Sciatic nerve (tissue), 2 donors: ENCODE results near the gene ANKRD33. TPM values are rescaled to one million over a fixed set of nuclear protein-coding genes. Genes with fewer than 3 reads are reported as not detected.
A peak's percentile ranks its signal among the peaks of the same experiment; 100 is the strongest.

Source experiments
- ATAC-seq: fragments of 200-7000 bp; cut with Tn5 transposase; one replicate; pipeline ENCODE4 v1.9.1; 2020; ENCODE audit warnings: mild to moderate bottlenecking, moderate library complexity
- DNase-seq: peaks from one replicate; pipeline ENCODE4 v3.0.0-alpha.2; 2020; ENCODE audit warnings: low spot score
- intact Hi-C: fragments of 100-400 bp; cut with DNase I; formaldehyde crosslinking; loops from one replicate; pipeline ENCODE4 v1.14.2; 2022
- total RNA-seq: library from RNA; stranded (reverse); fragmentation: NEBNext Ultra II Directional; extraction: Animal tissue kit (Norgen Biotek cat#: 25700); gene quantifications from one replicate; pipeline ENCODE4 v1.2.1, GENCODE V29; 2021
- donor health status: DM: no; HTN: no; CAD: no.
- donor health status: DM: no; HTN: no; CAD: no.

The ANKRD33 gene
- total RNA-seq, 1 donor from 2014 or later, result 0.76 TPM

DNA sequence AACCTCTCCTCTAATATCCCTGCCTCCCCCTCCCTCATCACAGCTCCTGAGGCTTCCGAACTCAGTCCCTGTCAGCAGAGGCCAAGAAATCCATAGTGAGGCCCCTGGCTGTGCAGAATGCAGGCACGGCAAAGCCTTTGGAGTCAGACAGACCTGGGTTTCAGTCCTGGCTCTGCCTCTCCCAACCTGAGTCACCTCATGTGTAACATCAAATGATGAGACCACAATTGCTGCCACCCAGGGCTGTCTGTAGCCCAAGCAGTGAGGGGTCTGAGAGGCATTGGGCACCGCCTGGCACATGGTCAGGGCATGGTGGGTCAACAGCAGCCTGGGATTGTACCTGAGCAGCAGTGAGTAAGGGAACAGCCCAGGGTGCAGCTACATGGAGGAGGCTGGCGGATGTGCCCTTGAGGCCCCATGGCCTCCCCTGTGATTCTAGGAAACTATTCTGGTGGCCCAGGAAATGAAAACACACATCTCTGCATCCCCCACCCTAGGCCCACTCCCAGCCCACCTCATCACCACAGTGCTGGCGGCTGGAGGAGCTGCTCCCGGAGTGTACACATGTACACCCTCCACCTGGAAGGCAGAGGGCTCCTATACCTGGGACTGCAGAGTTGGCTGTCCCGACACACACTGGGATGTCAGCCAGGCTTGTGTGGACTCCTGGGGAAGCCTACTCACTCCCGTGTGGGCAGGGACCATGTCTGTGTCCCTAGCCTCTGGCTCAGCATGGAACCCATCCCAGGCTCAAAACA, 7.7 kb downstream of the ANKRD33 start:
- intact Hi-C loops, result no loop called here
- DNase-seq (no peak), ATAC-seq (no peak)

DNA sequence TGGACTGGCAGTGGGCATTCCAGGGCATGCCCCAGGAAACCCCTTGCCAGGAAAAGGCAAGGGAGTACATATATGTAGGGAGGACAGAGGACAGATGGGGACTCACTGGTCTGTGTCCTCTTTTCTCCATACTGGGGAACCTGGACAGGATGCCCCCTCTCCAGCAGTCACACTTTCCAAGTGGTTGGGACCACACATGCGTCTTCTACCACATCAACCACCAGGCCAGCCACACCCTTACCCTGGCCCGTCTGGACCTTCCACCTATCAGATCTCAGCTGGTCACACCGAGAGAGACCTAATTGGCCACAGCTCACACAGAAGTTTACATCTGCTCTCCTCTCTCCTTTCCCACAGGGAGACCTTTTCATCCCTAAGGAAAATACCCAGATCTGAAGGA, 8.3 kb downstream of the ANKRD33 start:
- intact Hi-C loops, result no loop called here
- DNase-seq (no peak), ATAC-seq (no peak)

DNA sequence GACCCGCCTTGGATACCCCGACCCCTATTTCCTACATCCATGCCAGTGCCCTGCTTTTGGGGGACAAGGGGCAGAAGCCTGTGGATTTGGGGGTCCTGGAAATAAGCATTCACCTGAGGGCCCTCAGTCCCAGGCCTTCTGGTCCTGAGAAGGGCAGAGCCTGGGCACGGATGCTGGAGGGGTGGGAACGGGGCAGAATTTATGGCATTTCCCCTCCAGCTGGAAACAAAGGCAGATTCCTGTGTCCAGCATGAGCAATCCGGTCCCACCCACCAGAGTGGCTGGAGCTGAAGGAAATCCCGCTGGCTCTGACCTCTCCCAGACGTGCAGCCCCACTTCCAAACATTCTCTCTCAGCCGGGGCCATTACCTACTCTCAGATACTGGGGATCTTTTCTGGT, 9.3 kb downstream of the ANKRD33 start:
- intact Hi-C loops, result no loop called here
- ATAC-seq, result no peak
- DNase-seq, result no peak

DNA sequence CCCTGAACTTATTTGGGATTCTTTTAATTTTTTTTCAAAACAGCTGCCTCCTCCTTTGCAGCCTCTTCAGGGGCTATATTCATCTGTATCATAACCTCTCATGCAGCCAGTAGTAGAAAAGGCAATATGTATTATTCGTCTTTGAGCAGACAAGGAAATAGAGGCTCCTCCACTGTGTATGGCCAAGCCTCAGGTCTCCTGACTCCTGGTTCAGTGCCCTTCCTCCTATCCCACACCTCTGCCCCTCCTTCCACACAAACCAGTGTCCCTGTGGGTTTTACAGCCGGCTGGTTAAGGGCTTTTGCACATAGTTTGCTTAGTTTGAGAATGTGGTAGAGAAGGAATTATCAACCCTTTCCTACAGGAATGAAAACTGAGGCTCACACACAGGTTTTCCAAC, 10.6 kb downstream of the ANKRD33 start:
- no peak for DNase-seq
- intact Hi-C loops, result no loop called here

DNA sequence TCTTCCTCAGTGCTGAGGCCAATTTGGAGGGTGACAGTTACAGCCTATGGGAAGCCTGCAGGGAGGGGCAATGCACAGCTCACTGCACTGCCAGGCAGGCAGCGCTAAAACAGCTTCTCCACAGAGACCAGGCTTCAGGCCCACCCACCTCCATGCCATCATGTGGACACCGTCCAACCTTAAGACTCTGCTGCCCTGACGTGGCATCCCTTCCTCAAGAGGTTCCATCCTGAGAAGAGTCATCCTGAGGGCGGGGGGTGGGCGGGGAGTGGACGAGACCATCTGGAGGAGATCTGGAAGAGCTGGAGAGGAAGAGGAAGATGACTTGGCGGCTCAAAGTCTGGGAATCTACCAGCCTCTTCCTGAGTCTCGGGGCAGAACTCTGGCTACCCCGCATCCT, 11.0 kb downstream of the ANKRD33 start:
- DNase-seq (no peak), ATAC-seq (no peak)
- intact Hi-C loops, result no loop called here

More for the DNA sequence above, 10.6 kb downstream of the ANKRD33 start:
- no peak for ATAC-seq

DNA sequence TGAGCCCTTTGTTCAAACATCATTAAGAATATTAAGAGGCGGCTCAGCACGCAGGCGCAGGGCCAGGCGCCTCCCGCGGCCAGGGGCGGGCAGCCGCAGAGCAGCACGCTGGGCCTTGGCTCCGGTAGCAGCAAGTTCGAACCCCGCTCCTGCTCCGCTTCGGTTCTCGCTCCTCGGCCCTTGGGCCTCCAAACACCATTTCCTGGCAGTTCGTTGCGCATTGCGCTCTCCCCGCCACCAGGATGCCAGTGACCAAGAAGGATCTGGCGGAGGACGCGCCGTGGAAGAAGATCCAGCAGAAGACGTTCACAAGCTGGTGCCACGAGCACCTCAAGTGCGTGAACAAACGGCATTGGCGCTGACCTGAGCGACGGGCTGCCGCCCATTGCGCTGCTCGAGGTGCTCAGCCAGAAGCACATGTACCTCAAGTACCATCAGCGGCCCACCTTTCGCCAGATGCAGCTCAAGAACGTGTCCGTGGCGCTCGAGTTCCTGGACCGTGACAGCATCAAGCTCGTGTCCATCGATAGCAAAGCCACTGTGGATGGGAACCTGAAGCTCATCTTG, 12.5 kb downstream of the ANKRD33 start:
- DNase-seq (peak; percentile 53), ATAC-seq (no peak)
- intact Hi-C loops, result no loop called here

DNA sequence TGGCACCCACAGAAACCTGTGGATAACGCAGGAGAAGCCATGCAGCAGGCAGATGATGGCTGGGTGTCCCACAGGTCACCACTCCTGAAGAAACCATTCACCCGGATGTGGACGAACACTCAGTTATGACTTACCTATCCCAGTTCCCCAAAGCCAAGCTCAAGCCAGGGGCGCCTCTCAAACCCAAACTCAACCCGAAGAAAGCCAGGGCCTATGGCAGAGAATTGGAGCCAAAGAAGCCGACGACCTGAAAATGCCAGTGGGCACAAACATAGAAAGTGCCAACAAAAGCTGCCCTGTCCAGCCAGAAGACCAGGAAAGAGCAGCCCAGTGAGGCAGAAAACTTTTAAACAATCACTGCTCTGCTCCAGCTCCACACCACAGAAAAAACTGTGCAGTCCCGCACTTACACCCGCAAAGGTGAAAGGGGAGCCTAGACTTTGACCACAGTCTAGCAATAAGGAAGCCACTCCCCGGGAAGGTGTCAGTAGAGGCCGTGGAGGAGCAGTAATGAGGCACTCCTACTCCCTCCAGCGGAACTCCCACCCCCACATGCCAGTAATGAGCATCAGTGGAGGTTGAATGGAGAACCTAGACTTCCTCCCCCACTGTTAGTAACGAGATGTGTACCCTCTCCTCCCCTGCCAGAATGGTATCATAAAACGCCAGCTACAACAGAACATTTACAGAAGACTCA, 13.4 kb downstream of the ANKRD33 start:
- intact Hi-C loops, result no loop called here
- DNase-seq, result peak; percentile 30
- ATAC-seq, result no peak

DNA sequence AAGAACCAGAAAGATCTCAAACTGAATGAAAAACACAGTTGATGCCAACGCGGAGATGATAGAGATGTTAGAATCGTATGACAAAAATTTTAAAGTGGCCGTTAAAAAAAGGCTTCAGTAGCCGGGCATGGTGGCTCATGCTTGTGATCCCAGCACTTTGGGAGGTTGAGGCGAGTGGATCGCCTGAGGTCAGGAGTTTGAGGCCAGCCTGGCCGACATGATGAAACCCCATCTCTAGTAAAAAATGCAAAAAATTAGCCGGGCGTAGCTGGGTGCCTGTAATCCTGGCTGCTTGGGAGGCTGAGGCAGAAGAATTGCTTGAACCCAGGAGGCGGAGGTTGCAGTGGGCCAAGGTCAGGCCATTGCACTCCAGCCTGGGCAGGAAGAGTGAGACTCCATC, 14.0 kb downstream of the ANKRD33 start:
- DNase-seq, result peak; percentile 21
- no peak for ATAC-seq
- intact Hi-C loops, result no loop called here

DNA sequence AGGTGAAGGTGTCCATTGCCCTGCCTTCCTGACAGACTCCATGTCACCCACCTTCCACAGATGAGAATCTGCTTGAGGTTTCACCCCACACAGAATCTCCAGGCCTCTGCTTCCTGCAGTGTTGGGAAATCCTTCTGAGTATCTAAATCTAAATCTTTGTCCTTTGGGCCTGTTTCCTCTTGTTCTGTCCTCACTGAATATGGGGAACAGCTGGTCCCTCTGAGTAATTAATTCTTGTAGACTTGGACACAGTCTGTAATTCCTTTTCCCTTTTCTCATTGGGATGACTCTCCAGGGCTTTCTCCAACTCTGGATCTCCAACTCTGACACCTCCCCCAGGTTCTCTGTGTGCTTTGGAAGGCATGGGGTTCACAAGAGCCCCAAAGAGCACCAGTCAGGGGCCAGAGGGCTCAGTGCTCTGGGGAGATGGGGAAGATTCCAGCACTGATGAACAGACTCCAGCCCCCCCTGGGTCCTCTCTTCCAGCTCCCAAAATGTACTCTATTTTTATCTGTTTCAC, 17.1 kb downstream of the ANKRD33 start:
- intact Hi-C loops, result no loop called here
- no peak for DNase-seq
- ATAC-seq, result peak; percentile 50

DNA sequence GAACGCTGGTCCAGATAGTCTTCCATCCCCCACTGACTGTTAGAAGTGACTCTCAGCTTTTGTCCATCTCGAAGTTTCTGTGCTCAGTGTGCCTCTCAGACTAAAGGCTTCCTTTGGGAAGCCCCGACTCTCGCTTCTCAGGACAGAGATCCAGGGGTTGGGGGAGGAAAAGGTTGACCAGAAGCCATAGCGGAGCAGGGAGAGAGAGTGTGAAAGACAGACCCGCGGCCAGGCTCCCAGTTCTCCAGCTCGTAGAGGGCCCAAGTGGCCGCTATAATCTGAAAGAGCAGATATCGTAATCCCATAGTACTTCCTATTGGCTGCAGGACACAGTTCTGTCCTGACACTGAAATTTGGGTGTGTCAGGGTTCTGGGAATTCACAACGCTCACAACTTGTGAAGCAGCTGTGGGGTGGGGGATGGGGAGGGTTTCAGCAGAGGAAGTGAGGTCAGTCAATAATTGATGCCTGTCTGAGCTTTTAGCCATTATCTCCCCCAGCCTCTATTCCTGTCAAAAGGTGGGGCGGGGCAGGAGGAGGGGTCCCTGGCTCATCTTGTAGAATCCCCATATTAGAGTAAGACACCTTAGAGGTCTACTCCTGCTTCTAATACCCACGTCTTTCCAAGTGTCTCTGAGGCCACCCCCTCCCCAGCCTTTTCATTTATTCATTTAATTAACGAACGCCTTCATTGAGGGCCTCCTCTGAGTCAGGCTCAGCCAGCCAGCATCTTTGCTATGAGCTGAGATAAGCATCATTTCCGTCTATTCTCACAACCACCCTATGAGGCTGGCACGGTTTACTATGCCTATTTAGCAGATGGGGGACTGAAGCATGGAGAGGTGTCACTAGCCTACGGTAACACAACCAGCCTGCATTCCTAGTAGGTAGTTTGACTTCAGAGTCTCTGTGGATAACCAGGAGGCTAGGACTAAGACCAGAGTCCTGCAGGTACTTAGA, 17.8 kb downstream of the ANKRD33 start:
- intact Hi-C loops, result no loop called here
- DNase-seq (peak; percentile 78), ATAC-seq (peak; percentile 87)

DNA sequence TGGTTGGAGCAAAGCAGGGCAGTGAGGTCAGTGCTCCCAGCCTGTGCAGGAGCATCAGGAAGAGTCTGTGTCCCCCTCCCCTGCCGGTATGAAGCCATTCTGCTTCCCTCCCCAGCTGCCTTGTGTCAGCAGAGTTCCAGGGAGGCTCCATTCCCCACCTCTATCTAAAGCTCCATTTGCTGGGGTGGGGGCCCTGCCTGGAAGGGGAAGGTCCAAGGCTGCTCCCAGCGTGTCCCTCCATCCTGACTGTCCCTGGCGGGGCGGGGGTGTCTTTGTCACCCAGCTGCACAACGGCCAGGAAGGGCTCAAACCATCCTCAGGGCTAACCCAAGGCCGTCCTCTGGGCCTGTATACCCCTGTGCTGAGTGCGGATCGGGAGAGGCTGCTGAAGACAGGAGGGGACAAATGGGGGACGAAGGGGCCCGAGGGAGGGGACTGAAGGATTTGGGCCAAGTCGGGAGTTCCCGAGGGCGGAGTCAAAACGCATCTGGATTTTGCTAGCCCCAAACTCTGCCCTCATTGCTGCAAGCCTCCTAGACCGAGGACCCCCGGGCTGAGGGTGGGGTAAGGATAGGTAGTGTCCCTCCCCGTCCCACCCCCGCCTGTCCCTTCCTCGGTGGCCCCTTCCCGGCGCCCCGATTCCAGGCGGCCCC, 18.7 kb downstream of the ANKRD33 start:
- peak; percentile 7 for ATAC-seq
- DNase-seq, result peak; percentile 62

DNA sequence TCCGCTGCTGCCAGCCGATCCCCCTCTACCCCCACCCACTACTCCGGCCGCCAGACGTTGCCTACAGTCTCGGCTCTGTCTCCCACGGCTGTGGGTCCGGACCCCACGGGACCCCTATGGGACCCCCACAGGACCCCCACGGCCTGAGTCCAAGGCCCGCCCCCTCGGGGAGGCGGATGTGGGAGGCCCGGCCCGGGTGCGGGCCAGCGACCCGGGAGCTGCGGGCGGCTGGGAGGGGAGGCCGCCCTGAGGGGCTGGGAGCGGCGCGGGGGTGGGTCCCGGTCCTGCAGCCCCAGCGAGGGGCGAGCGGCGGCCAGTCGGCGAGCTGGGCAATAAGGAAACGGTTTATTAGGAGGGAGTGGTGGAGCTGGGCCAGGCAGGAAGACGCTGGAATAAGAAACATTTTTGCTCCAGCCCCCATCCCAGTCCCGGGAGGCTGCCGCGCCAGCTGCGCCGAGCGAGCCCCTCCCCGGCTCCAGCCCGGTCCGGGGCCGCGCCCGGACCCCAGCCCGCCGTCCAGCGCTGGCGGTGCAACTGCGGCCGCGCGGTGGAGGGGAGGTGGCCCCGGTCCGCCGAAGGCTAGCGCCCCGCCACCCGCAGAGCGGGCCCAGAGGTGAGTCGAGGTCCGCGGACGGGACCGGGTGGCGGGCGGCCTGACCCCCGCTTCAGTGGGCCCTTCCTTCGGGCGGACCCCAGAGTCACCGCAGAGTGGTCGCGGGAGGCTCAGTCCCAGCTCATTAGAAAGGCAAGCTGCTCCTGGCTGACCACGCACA, 19.4 kb downstream of the ANKRD33 start, which contains the start of gene ACVRL1:
Gene ACVRL1 (plus strand): TSS at position 422 of the 773 bp plus-strand sequence. CDS start 4,971 bp downstream, outside the sequence.
- ATAC-seq (peak; percentile 1), DNase-seq (peak; percentile 63)

More for the DNA sequence above, 18.7 kb downstream of the ANKRD33 start:
- intact Hi-C loops, result no loop called here

DNA sequence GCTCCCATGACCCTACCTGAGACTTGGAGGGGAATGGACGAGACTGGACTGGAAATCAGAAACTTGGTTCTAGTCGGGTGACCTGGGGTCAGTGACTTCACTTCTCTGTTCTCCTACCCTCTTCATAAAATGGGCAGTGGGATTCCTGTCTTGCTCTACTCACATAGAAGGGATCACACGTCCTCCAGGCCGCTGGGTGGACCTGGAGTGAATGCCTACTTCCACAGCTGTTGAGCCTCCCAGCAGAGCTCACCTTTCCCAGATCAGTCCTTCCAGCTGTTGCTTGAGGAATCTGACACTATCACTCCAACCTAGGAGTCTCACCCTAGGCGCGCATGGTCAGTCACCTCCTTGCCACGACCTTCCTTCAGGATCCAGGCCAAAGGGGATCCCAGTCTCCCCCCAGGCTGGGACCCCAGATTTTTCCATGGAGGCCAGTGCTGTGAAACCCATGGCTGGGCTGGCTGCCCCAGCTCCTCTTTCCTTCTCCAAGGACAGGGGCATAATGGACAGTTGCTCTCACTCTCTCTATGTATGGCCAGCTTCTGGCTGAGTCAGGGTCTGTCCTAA, 20.0 kb downstream of the ANKRD33 start:
- intact Hi-C loops, result no loop called here
- DNase-seq, result peak; percentile 45
- no peak for ATAC-seq

More for the DNA sequence above, 19.4 kb downstream of the ANKRD33 start, which contains the start of gene ACVRL1:
- intact Hi-C loops, result no loop called here

DNA sequence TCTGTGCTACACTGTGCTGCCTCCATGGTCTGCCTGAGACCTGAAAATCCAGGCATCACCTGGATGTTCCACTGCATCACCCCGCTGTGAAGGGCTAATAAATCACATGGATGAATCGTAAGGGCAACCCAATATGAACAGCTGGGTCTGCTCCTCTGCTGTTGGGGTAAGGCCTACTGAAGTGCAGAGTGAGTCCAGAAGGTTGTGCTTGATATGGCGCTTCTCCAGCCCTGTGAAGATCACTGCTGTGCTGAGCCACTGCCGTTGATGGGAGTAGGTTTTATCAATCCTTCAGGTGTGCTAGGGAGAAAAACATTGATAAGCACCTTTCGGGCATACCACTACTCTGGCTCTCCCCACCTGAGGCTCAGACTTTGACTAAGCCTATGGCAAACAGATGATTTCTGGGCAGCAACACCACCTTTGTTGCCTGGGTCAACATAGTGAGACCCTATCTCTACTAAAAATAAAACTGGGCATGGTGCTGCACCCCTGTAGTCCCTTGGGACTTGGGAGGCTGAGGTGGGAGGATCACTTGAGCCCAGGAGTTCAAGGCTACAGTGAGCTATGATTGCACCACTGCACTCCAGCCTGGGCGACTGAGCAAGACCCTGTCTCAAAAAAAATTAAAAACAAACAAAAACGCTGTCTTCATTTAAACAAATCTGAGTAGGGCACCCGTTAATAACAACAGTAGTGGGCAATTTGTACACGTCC, 21.1 kb downstream of the ANKRD33 start:
- DNase-seq, result peak; percentile 37
- intact Hi-C loops, result no loop called here
- no peak for ATAC-seq

DNA sequence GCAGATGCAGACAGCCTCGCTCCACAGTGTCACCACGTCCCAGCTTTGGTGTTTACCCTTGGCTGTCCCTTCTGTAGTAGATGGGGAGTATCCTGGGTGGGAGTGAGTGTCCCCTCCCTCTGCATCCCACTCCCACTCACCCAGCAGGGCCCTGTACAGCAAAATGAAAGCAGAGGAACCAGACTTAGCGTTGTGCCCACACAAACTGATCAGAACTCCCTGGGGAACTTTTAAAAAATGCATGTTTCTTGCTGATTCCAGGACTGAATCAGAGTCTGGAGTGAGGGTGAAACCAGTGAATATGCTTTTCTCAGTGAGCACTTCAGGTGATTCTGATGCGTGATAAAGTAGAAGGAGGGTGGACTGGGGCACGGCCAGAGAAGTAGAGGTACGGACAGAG, 22.3 kb downstream of the ANKRD33 start:
- ATAC-seq, result no peak
- intact Hi-C loops, result no loop called here
- DNase-seq, result peak; percentile 35

DNA sequence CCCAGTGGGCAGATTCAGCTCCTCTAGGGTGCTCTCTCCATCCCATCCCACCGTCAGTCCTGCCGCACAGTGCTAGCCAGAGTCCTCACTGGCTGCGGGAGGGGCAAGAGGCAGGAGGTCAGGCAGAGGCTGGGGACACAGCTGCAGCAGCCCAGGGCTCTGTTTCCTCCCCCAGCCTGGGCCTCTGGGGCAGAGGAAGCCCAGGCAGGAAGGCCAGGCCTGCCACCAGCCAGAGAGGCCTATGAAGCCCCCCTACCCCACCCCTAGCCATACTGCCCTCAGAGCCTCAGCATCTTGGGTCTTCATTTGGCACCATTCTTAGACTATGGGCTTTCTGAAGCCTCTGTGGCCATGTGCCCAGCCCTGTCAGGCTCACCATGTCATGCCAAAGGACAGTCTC, 22.8 kb downstream of the ANKRD33 start:
- intact Hi-C loops, result no loop called here
- DNase-seq (peak; percentile 48), ATAC-seq (peak; percentile 29)

DNA sequence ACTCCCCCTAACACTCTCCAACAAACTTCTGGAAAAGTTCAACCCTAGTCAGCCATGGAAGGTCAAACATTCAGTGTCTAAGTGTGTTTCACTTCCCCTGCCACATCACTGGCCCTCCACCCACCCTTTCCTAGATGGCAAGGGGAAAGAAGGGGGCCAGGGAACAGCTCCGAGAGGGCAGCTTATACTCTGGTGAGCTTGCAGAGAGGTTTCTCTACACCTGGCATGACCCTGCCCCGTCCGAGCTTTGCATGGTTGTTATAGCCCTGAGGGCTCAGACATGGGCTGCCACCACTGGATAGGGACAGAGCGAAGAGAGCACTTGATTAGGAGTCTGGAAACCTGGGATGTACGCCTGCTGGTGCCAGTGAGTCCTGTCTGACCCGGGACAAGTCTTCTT, 23.4 kb downstream of the ANKRD33 start:
- DNase-seq, result peak; percentile 45
- intact Hi-C loops, result no loop called here
- no peak for ATAC-seq
